Measurements from ENCODE around the gene GZMB.
"Not testable (repeated sequence)": the region's sequence is repeated elsewhere in the genome, so short reads cannot be mapped to it uniquely, and the experiment has no call there.

Gene GZMB

GRCh38 chr14:24634158-24634557, at the start of gene GZMB:
GZMB (minus strand) TSS chr14:24634190; CDS start chr14:24634160, 30 bp downstream.
- no peak for DNase-seq

- DNase-seq: no peak
Measured at GRCh38 chr14:24681056-24681455, 47.1 kb upstream of the GZMB start.

- no peak for DNase-seq
Measured at GRCh38 chr14:24680516-24680915, 46.5 kb upstream of the GZMB start.

- no peak for DNase-seq
Measured at GRCh38 chr14:24679248-24679961, 45.4 kb upstream of the GZMB start.

GRCh38 chr14:24678801-24679247, 44.8 kb upstream of the GZMB start:
- DNase-seq: peak; percentile 87

GRCh38 chr14:24677956-24678355, 44.0 kb upstream of the GZMB start:
- DNase-seq: no peak

GRCh38 chr14:24674204-24674970, 40.4 kb upstream of the GZMB start:
- no peak for DNase-seq

GRCh38 chr14:24673534-24674203, 39.7 kb upstream of the GZMB start:
- DNase-seq: no peak

- no peak for DNase-seq
Measured at GRCh38 chr14:24673059-24673458, 39.1 kb upstream of the GZMB start.

- no peak for DNase-seq
Measured at GRCh38 chr14:24670594-24670993, 36.6 kb upstream of the GZMB start.

- no peak for DNase-seq
Measured at GRCh38 chr14:24669651-24670050, 35.7 kb upstream of the GZMB start.

- DNase-seq: no peak
Measured at GRCh38 chr14:24665440-24665991, 31.5 kb upstream of the GZMB start.

GRCh38 chr14:24664366-24664765, 30.4 kb upstream of the GZMB start:
- no peak for DNase-seq

- DNase-seq: no peak
Measured at GRCh38 chr14:24662753-24663152, 28.8 kb upstream of the GZMB start.

GRCh38 chr14:24659916-24660570, 26.1 kb upstream of the GZMB start:
- no peak for DNase-seq

GRCh38 chr14:24648361-24648760, 14.4 kb upstream of the GZMB start:
- DNase-seq: not testable (repeated sequence)

GRCh38 chr14:24639905-24640304, 5.9 kb upstream of the GZMB start:
- no peak for DNase-seq

GRCh38 chr14:24639270-24639669, 5.3 kb upstream of the GZMB start:
- DNase-seq: no peak

GRCh38 chr14:24633353-24633752, 637 bp downstream of the GZMB start:
- no peak for DNase-seq

- DNase-seq: no peak
Measured at GRCh38 chr14:24632761-24633160, 1.2 kb downstream of the GZMB start.

GRCh38 chr14:24632336-24632735, 1.7 kb downstream of the GZMB start:
- DNase-seq: no peak

GRCh38 chr14:24631749-24632335, 2.1 kb downstream of the GZMB start:
- no peak for DNase-seq
